ENCODE results near the gene NBEA.

DNA sequence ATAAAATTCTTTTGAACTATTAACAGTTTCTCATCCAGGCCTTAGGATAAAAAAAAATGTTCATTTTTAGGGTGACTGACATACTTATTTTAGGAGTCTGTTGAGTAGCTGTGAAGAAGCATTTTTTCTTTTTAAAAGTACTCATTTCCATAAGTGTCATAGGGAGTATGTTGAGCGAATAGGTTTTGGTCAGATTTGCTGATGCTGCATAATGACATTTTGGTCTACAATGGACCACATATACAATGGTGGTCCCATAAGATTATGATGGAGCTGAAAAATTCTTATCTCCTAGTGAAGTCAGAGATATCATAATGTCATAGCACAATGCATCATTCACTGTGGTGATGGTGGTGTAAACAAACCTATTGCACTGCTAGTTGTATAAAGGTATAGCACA lies 17.4 kb downstream of the NBEA start:
- TF ChIP-seq EP300 (IDR thresholded peaks at IDR 0.05; ENCODE audit: borderline replicate concordance) (no peak), CEBPB (IDR thresholded peaks at IDR 0.05) (no peak), TEAD4 (IDR thresholded peaks at IDR 0.05) (no peak), TAF1 (IDR thresholded peaks at IDR 0.05; ENCODE audit: low read depth) (no peak)

Measured in Ishikawa (cell line).